IPS-15b (cell line): Measurements from ENCODE around the gene PODNL1.

Experiments used
- H3K27me3 ChIP-seq: one replicate; pipeline ENCODE4 v1.6.1; 2013; ENCODE audit warnings: low read length; ENCODE audit not compliant: control insufficient read depth, insufficient read depth
- H3K36me3 ChIP-seq: one replicate; pipeline ENCODE4 v1.6.1; 2013; ENCODE audit warnings: low read length; ENCODE audit not compliant: control insufficient read depth, insufficient read depth
- H3K4me1 ChIP-seq: one replicate; pipeline ENCODE4 v1.6.1; 2013; ENCODE audit warnings: mild to moderate bottlenecking, low read length; ENCODE audit not compliant: control insufficient read depth, insufficient read depth
- H3K4me3 ChIP-seq: one replicate; pipeline ENCODE4 v1.5.1; 2013; ENCODE audit warnings: low read depth, low read length
- H3K9ac ChIP-seq: one replicate; pipeline ENCODE4 v1.6.1; 2013; ENCODE audit warnings: low read depth, mild to moderate bottlenecking, low read length
- H3K9me3 ChIP-seq: one replicate; pipeline ENCODE4 v1.6.1; 2013; ENCODE audit warnings: mild to moderate bottlenecking, low read length; ENCODE audit not compliant: control insufficient read depth, insufficient read depth

Gene PODNL1

GRCh38 chr19:13896227-13896626 lies 42.0 kb downstream of the PODNL1 start:
- Histone ChIP-seq H3K4me1 (no peaks in the 10 kb centered on the region), H3K9me3 (no peaks in the 10 kb centered on the region), H3K9ac (no peak overlapping the region), H3K27me3 (no peaks in the 10 kb centered on the region), H3K36me3 (no peaks in the 10 kb centered on the region), H3K4me3 (no peak overlapping the region)

- H3K9me3 ChIP-seq = no peaks in the 10 kb centered on the region
- H3K4me3 ChIP-seq = no peak overlapping the region
- no peak overlapping the region for H3K9ac ChIP-seq
- H3K4me1 ChIP-seq = no peaks in the 10 kb centered on the region
- H3K36me3 ChIP-seq = no peaks in the 10 kb centered on the region
- H3K27me3 ChIP-seq = no peaks in the 10 kb centered on the region
Observed at GRCh38 chr19:13894552-13894951, 43.7 kb downstream of the PODNL1 start.

GRCh38 chr19:13892870-13893269 lies 45.3 kb downstream of the PODNL1 start:
- no peaks in the 10 kb centered on the region for H3K9me3 ChIP-seq
- H3K9ac ChIP-seq = no peak overlapping the region
- no peaks in the 10 kb centered on the region for H3K4me1 ChIP-seq
- no peak overlapping the region for H3K4me3 ChIP-seq
- H3K27me3 ChIP-seq = no peaks in the 10 kb centered on the region
- H3K36me3 ChIP-seq = no peaks in the 10 kb centered on the region

GRCh38 chr19:13890136-13890535 lies 48.1 kb downstream of the PODNL1 start:
- Histone ChIP-seq H3K9ac (no peak overlapping the region), H3K4me1 (no peaks in the 10 kb centered on the region), H3K9me3 (no peaks in the 10 kb centered on the region), H3K27me3 (no peaks in the 10 kb centered on the region), H3K36me3 (no peaks in the 10 kb centered on the region), H3K4me3 (no peak overlapping the region)

GRCh38 chr19:13888281-13888680 lies 49.9 kb downstream of the PODNL1 start:
- Histone ChIP-seq H3K9ac (no peak overlapping the region), H3K36me3 (no peaks in the 10 kb centered on the region), H3K4me1 (no peaks in the 10 kb centered on the region), H3K27me3 (no peaks in the 10 kb centered on the region), H3K9me3 (no peaks in the 10 kb centered on the region), H3K4me3 (no peak overlapping the region)

- H3K4me3 ChIP-seq = no peak overlapping the region
- no peaks in the 10 kb centered on the region for H3K36me3 ChIP-seq
- no peaks in the 10 kb centered on the region for H3K27me3 ChIP-seq
- no peaks in the 10 kb centered on the region for H3K4me1 ChIP-seq
- no peaks in the 10 kb centered on the region for H3K9me3 ChIP-seq
- H3K9ac ChIP-seq = no peak overlapping the region
Observed at GRCh38 chr19:13887517-13887916, 50.7 kb downstream of the PODNL1 start.

GRCh38 chr19:13887018-13887436 lies 51.2 kb downstream of the PODNL1 start:
- H3K9ac ChIP-seq = no peak overlapping the region

GRCh38 chr19:13885826-13886365 lies 52.3 kb downstream of the PODNL1 start:
- Histone ChIP-seq H3K9me3 (no peaks in the 10 kb centered on the region), H3K36me3 (no peaks in the 10 kb centered on the region), H3K4me1 (peaks cover 5% of the 10 kb centered on the region), H3K4me3 (no peak overlapping the region), H3K9ac (no peak overlapping the region), H3K27me3 (no peaks in the 10 kb centered on the region)

More at GRCh38 chr19:13887018-13887436, 51.2 kb downstream of the PODNL1 start:
- no peaks in the 10 kb centered on the region for H3K27me3 ChIP-seq
- no peak overlapping the region for H3K4me3 ChIP-seq
- H3K36me3 ChIP-seq = no peaks in the 10 kb centered on the region
- no peaks in the 10 kb centered on the region for H3K4me1 ChIP-seq
- no peaks in the 10 kb centered on the region for H3K9me3 ChIP-seq

- Histone ChIP-seq H3K4me3 (no peak overlapping the region), H3K9me3 (no peaks in the 10 kb centered on the region), H3K36me3 (no peaks in the 10 kb centered on the region), H3K4me1 (peaks cover 10% of the 10 kb centered on the region), H3K9ac (no peak overlapping the region), H3K27me3 (no peaks in the 10 kb centered on the region)
Observed at GRCh38 chr19:13884726-13885591, 53.3 kb downstream of the PODNL1 start.

- Histone ChIP-seq H3K36me3 (no peaks in the 10 kb centered on the region), H3K27me3 (no peaks in the 10 kb centered on the region), H3K4me1 (peaks cover 10% of the 10 kb centered on the region), H3K9ac (no peak overlapping the region), H3K4me3 (no peak overlapping the region), H3K9me3 (no peaks in the 10 kb centered on the region)
Observed at GRCh38 chr19:13883516-13884064, 54.6 kb downstream of the PODNL1 start.

GRCh38 chr19:13882836-13883235 lies 55.4 kb downstream of the PODNL1 start:
- no peak overlapping the region for H3K4me3 ChIP-seq
- no peaks in the 10 kb centered on the region for H3K36me3 ChIP-seq
- no peaks in the 10 kb centered on the region for H3K27me3 ChIP-seq
- no peak overlapping the region for H3K9ac ChIP-seq
- H3K9me3 ChIP-seq = no peaks in the 10 kb centered on the region
- peaks cover 10% of the 10 kb centered on the region for H3K4me1 ChIP-seq

GRCh38 chr19:13882419-13882795 lies 55.8 kb downstream of the PODNL1 start:
- Histone ChIP-seq H3K27me3 (no peaks in the 10 kb centered on the region), H3K36me3 (no peaks in the 10 kb centered on the region), H3K4me3 (no peak overlapping the region), H3K9me3 (no peaks in the 10 kb centered on the region), H3K4me1 (peaks cover 10% of the 10 kb centered on the region), H3K9ac (no peak overlapping the region)
